Keratinocyte (primary cell): Measurements from ENCODE around the gene ATP1A2. TPM values are rescaled to one million over a fixed set of nuclear protein-coding genes. Genes with fewer than 3 reads are reported as not detected.

Experiments used
- DNase-seq: peaks from one replicate; pipeline ENCODE4 v3.0.0-alpha.2; 2011; ENCODE audit warnings: low read depth, missing footprints, low spot score
- FAIRE-seq: peaks from 2 replicates; lab custom pipeline; 2011; peaks lifted over from hg19 to GRCh38; lab: Jason Lieb, UNC
- H2AFZ ChIP-seq: 2 replicates; pipeline ENCODE4 v1.6.0; 2012; ENCODE audit warnings: low read length, control low read depth, inconsistent platforms; ENCODE audit not compliant: control insufficient read depth
- H3K27ac ChIP-seq: 2 replicates; pipeline ENCODE4 v1.5.1; 2011; ENCODE audit warnings: low read length; ENCODE audit not compliant: control insufficient read depth, insufficient read depth
- H3K27me3 ChIP-seq: 3 replicates; pipeline ENCODE4 v1.6.0; 2011; ENCODE audit warnings: low read length; ENCODE audit not compliant: control insufficient read depth, insufficient read depth; ENCODE audit errors: extremely low read depth
- H3K36me3 ChIP-seq, 2 experiments: 2 replicates in 1 of 2; 3 replicates in 1 of 2; pipeline ENCODE4 v1.5.1; 2011; ENCODE audit warnings: low read length in 2 of 2, mild to moderate bottlenecking in 1 of 2; ENCODE audit not compliant: control insufficient read depth in 2 of 2, insufficient read depth in 2 of 2; ENCODE audit errors: extremely low read depth in 1 of 2
- H3K4me1 ChIP-seq: 3 replicates; pipeline ENCODE4 v1.5.1; 2011; ENCODE audit warnings: low read length; ENCODE audit not compliant: control insufficient read depth, insufficient read depth; ENCODE audit errors: extremely low read depth
- H3K4me2 ChIP-seq: 3 replicates; pipeline ENCODE4 v1.6.0; 2011; ENCODE audit warnings: low read depth, low read length; ENCODE audit not compliant: control insufficient read depth, insufficient read depth; ENCODE audit errors: extremely low read depth
- H3K4me3 ChIP-seq, 3 experiments: fragments of 200-600 bp in 1 of 3; sonication (generic) in 1 of 3; 2 replicates in 2 of 3; 3 replicates in 1 of 3; pipeline ENCODE4 v1.5.1; 2011 to 2016; ENCODE audit warnings: low read length in 3 of 3, mild to moderate bottlenecking in 3 of 3, control low read depth in 2 of 3, inconsistent platforms in 1 of 3, low read depth in 1 of 3, mixed read lengths in 1 of 3, mixed run types in 1 of 3, moderate library complexity in 1 of 3; ENCODE audit not compliant: control insufficient read depth in 2 of 3, insufficient read depth in 2 of 3; ENCODE audit errors: extremely low read depth in 1 of 3
- H3K79me2 ChIP-seq: 2 replicates; pipeline ENCODE4 v1.6.0; 2012; ENCODE audit warnings: low read length; ENCODE audit not compliant: control insufficient read depth, insufficient read depth
- H3K9ac ChIP-seq: 3 replicates; pipeline ENCODE4 v1.6.0; 2011; ENCODE audit warnings: low read length; ENCODE audit not compliant: control insufficient read depth, insufficient read depth; ENCODE audit errors: extremely low read depth
- H3K9me1 ChIP-seq: 3 replicates; pipeline ENCODE4 v1.6.0; 2011; ENCODE audit warnings: low read length; ENCODE audit not compliant: control insufficient read depth, insufficient read depth; ENCODE audit errors: extremely low read depth
- H3K9me3 ChIP-seq: 2 replicates; pipeline ENCODE4 v1.5.1; 2012; ENCODE audit warnings: low read depth, low read length; ENCODE audit not compliant: control insufficient read depth
- H4K20me1 ChIP-seq: 3 replicates; pipeline ENCODE4 v1.6.0; 2011; ENCODE audit warnings: low read length; ENCODE audit not compliant: control insufficient read depth, insufficient read depth; ENCODE audit errors: extremely low read depth
- CTCF ChIP-seq, 3 experiments: IDR thresholded peaks in 1 of 3; conservative IDR thresholded peaks in 1 of 3; optimal IDR thresholded peaks in 1 of 3; 2 replicates in 2 of 3; 3 replicates in 1 of 3; pipeline versions ENCODE3 to v1.5.1; 2011; ENCODE audit warnings: low read length in 3 of 3, mild to moderate bottlenecking in 3 of 3, moderate library complexity in 2 of 3, control low read depth in 1 of 3, inconsistent platforms in 1 of 3; ENCODE audit not compliant: insufficient read depth in 2 of 3; ENCODE audit errors: extremely low read depth in 1 of 3
- EZH2 ChIP-seq: IDR thresholded peaks from one replicate; pipeline ENCODE4 v1.6.1; 2012; ENCODE audit warnings: inconsistent platforms, mild to moderate bottlenecking, low read length, moderate library complexity
- dilution Hi-C: fragments of 300-500 bp; cut with MboI; formaldehyde crosslinking; loops from one replicate; pipeline ENCODE4 v1.7.0; 2020; ENCODE audit warnings: low sequenced_read_pairs; ENCODE audit not compliant: extremely low pct_ligation_motif_present
- polyA plus RNA-seq, 5 experiments: library from polyadenylated mRNA; depleted of rRNA in 3 of 5; stranded (reverse) in 3 of 5; stranded (forward) in 1 of 5; unstranded in 1 of 5; fragments of >200 nt; gene quantifications; 1 replicate in 1 of 5; 2 replicates in 3 of 5; 3 replicates in 1 of 5; pipeline versions ENCODE4 v1.2.1 to v1.2.3, GENCODE V29; 2011 to 2012; ENCODE audit warnings: missing spikeins in 2 of 5, low read depth in 1 of 5, low replicate concordance in 1 of 5

Gene ATP1A2
- polyA plus RNA-seq, 1 donor (not counting 4 experiments of a cell fraction or from before 2014, with no cell fraction given): not detected

GRCh38 chr1:160094806-160095205 lies 20.8 kb upstream of the ATP1A2 start:
- DNase-seq (no peak), FAIRE-seq (no peak)
- H3K27me3 ChIP-seq: no peaks in the 10 kb centered on the region
- peaks cover 9% of the 10 kb centered on the region for H3K79me2 ChIP-seq
- TF ChIP-seq EZH2 (no peak), CTCF (optimal IDR thresholded peaks at IDR 0.05 in 1 of 3, IDR thresholded peaks at IDR 0.05 in 1 of 3, conservative IDR thresholded peaks at IDR 0.05 in 1 of 3; ENCODE audit: extremely low read depth in 1 of 3, insufficient read depth in 2 of 3, low read length in 3 of 3) (no peak)
- H3K27ac ChIP-seq: no peak overlapping the region
- peaks cover 8 to 19% of the 10 kb centered on the region in 2 experiments for H3K36me3 ChIP-seq
- no peak overlapping the region for H2AFZ ChIP-seq
- peaks cover 17% of the 10 kb centered on the region for H3K4me1 ChIP-seq
- no peak overlapping the region for H3K9ac ChIP-seq
- dilution Hi-C loops: no loop called here
- H3K4me2 ChIP-seq: no peak overlapping the region
- H3K9me1 ChIP-seq: peaks cover 3% of the 10 kb centered on the region
- no peaks in the 10 kb centered on the region for H3K9me3 ChIP-seq
- H4K20me1 ChIP-seq: no peaks in the 10 kb centered on the region
- H3K4me3 ChIP-seq: no peak overlapping the region

GRCh38 chr1:160095382-160096105 lies 20.0 kb upstream of the ATP1A2 start:
- Histone ChIP-seq H2AFZ (no peak overlapping the region), H3K9me3 (no peaks in the 10 kb centered on the region), H3K9me1 (peaks cover 3% of the 10 kb centered on the region), H3K27ac (no peak overlapping the region), H3K27me3 (no peaks in the 10 kb centered on the region), H3K4me3 (no peak overlapping the region), H4K20me1 (no peaks in the 10 kb centered on the region), H3K79me2 (peaks cover 9% of the 10 kb centered on the region), H3K4me2 (no peak overlapping the region), H3K36me3 (peaks cover 8 to 18% of the 10 kb centered on the region in 2 experiments), H3K4me1 (peaks cover 17% of the 10 kb centered on the region), H3K9ac (no peak overlapping the region)
- dilution Hi-C loops: no loop called here
- no peak for TF ChIP-seq CTCF (optimal IDR thresholded peaks at IDR 0.05 in 1 of 3, IDR thresholded peaks at IDR 0.05 in 1 of 3, conservative IDR thresholded peaks at IDR 0.05 in 1 of 3; ENCODE audit: extremely low read depth in 1 of 3, insufficient read depth in 2 of 3, low read length in 3 of 3)
- no peak for TF ChIP-seq EZH2
- FAIRE-seq: no peak
- no peak for DNase-seq
